OCI-LY7 (cell line): Measurements from ENCODE around the gene ASXL3. TPM values are rescaled to one million over a fixed set of nuclear protein-coding genes. Genes with fewer than 3 reads are reported as not detected.

Source experiments
- BruUV-seq: library from RNA; stranded (reverse); fragments of 400-500 nt; replicated peaks from 2 replicates; lab custom pipeline; 2021; lab: Mats Ljungman, UMichigan
- CTCF ChIA-PET: fragments of 300-600 bp; sonication (Branson Sonifier 250); formaldehyde crosslinking; loops from one replicate; lab custom pipeline; 2022; ENCODE audit warnings: antibody characterized with exemption; ENCODE audit not compliant: unreplicated experiment; lab: Charles Lee
- POLR2A ChIA-PET: fragments of 300-600 bp; sonication (Branson Sonifier 250); formaldehyde crosslinking; loops from one replicate; lab custom pipeline; 2022; ENCODE audit warnings: antibody characterized with exemption; lab: Charles Lee
- DNase-seq: peaks from one replicate; pipeline ENCODE4 v3.0.0-alpha.2; 2015; ENCODE audit warnings: low spot score
- H2AFZ ChIP-seq: fragments of 200-600 bp; sonication (generic), shearing (Covaris generic); 2 replicates; pipeline ENCODE4 v1.6.1; 2014; ENCODE audit warnings: mild to moderate bottlenecking, antibody characterized with exemption, low read length, moderate library complexity
- H3K27ac ChIP-seq: fragments of 200-600 bp; sonication (generic); 2 replicates; pipeline ENCODE4 v1.5.1; 2014; ENCODE audit warnings: mixed run types, low read depth, mild to moderate bottlenecking, moderate library complexity, low read length, inconsistent platforms; ENCODE audit not compliant: poor library complexity, severe bottlenecking
- H3K36me3 ChIP-seq: fragments of 200-600 bp; sonication (generic); 2 replicates; pipeline ENCODE4 v1.6.1; 2014; ENCODE audit warnings: mild to moderate bottlenecking, antibody characterized with exemption, low read length, moderate library complexity, mixed read lengths; ENCODE audit not compliant: insufficient read depth
- H3K4me1 ChIP-seq: fragments of 200-600 bp; sonication (generic); 2 replicates; pipeline ENCODE4 v1.5.1; 2014; ENCODE audit warnings: mild to moderate bottlenecking, low read length; ENCODE audit not compliant: insufficient read depth, poor library complexity, severe bottlenecking
- H3K4me2 ChIP-seq: fragments of 200-600 bp; sonication (generic); 2 replicates; pipeline ENCODE4 v1.6.1; 2014; ENCODE audit warnings: mild to moderate bottlenecking, low read length
- H3K4me3 ChIP-seq: fragments of 200-600 bp; sonication (generic); 2 replicates; pipeline ENCODE4 v1.5.1; 2014; ENCODE audit warnings: mild to moderate bottlenecking, low read depth, low read length; ENCODE audit not compliant: poor library complexity, severe bottlenecking
- H3K79me2 ChIP-seq: fragments of 200-600 bp; sonication (generic); 2 replicates; pipeline ENCODE4 v1.6.1; 2016; ENCODE audit warnings: low read depth, mild to moderate bottlenecking, low read length, moderate library complexity, mixed read lengths; ENCODE audit not compliant: insufficient read depth
- H3K9me2 ChIP-seq: fragments of 200-600 bp; sonication (generic); 2 replicates; pipeline ENCODE4 v1.6.1; 2016; ENCODE audit warnings: mild to moderate bottlenecking, low read length, mixed read lengths; ENCODE audit not compliant: insufficient read depth
- H3K9me3 ChIP-seq: fragments of 200-600 bp; sonication (generic); 2 replicates; pipeline ENCODE4 v1.6.1; 2014; ENCODE audit warnings: mild to moderate bottlenecking, mixed run types, low read length, mixed read lengths
- H4K20me1 ChIP-seq: fragments of 200-600 bp; sonication (generic); 2 replicates; pipeline ENCODE4 v1.6.1; 2014; ENCODE audit warnings: mild to moderate bottlenecking, antibody characterized with exemption, low read length, moderate library complexity, mixed read lengths; ENCODE audit not compliant: insufficient read depth
- CTCF ChIP-seq: fragments of 200-600 bp; sonication (generic); conservative IDR thresholded peaks from 2 replicates; pipeline ENCODE4 v1.5.1; 2014; ENCODE audit warnings: mild to moderate bottlenecking, antibody characterized with exemption, low read length, moderate library complexity, mixed read lengths
- EZH2phosphoT487 ChIP-seq: fragments of 200-600 bp; sonication (generic); IDR thresholded peaks from 2 replicates; pipeline ENCODE4 v1.6.1; 2018; ENCODE audit warnings: low read depth, borderline replicate concordance, mild to moderate bottlenecking, mixed run types, antibody characterized with exemption, low read length, moderate library complexity, mixed read lengths
- intact Hi-C: fragments of 100-400 bp; cut with micrococcal nuclease; formaldehyde crosslinking; loops from one replicate; pipeline ENCODE4 v1.10.0; 2022; ENCODE audit not compliant: unreplicated experiment
- total RNA-seq, 2 experiments: library from RNA; depleted of rRNA in 1 of 2; stranded (reverse); fragments of >200 nt in 1 of 2; shearing (Covaris generic) in 1 of 2; gene quantifications; 2 replicates each; pipeline ENCODE4 v1.2.3, GENCODE V29; 2014 to 2022

Gene ASXL3
- total RNA-seq, 2 experiments from 2014 or later = 2.6 TPM

DNA sequence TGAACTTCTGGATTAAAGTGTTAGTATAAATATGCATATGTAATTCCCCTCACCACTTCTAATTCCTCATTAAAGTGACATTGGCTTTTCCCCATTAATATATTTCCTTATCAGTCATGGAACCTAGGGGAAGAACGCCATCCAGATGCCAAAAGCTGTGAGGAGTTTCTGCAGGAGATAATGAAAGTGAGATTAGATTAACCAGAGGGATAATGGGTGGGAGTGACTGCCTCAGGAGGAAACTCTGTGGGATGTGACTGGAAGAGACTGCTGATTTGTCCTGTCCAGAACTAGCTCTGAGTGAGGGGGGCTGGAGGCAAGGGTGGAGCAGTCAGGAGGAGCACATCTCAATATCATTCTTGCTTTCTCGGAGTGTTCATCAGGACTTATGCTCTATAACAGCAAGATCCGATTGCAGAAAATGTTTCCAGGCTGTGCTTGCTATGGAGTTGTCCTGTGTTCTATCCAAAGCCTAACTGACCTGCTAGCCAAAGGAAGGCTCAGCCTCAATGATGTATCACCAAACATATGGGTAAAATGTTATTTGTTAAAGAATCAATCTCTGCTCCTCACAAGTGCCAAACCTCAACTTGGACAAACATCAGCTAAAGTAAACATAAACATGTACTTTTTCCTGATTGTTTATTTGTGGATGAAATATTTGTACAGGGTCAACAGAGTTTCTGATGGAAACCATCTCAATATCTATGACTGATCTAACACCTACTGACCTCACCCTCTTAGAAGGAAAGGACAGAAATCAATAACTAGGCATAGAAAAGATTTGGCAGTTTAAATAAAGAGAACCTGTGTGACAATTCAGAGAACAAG lies 118.5 kb downstream of the ASXL3 start:
- no peak overlapping the region for H3K4me2 ChIP-seq

GRCh38 chr18:33697498-33697897 lies 119.5 kb downstream of the ASXL3 start:
- CTCF ChIA-PET = no interaction called here
- POLR2A ChIA-PET = no interaction called here
- no peaks in the 10 kb centered on the region for H3K9me3 ChIP-seq
- H3K4me2 ChIP-seq = no peak overlapping the region
- H3K36me3 ChIP-seq = no peaks in the 10 kb centered on the region; the same call in 1 of the 2 replicates
- H3K9me2 ChIP-seq = no peaks in the 10 kb centered on the region
- no peak overlapping the region for H2AFZ ChIP-seq
- H3K4me3 ChIP-seq = no peak overlapping the region
- intact Hi-C loops = no loop called here
- DNase-seq = no peak
- no TSS peak for BruUV-seq
- no peaks in the 10 kb centered on the region for H4K20me1 ChIP-seq
- no peak for TF ChIP-seq CTCF
- no peak for TF ChIP-seq EZH2phosphoT487
- no peaks in the 10 kb centered on the region for H3K79me2 ChIP-seq
- H3K27ac ChIP-seq = no peak overlapping the region
- H3K4me1 ChIP-seq = peaks cover 3% of the 10 kb centered on the region

More for the DNA sequence above, 118.5 kb downstream of the ASXL3 start:
- Histone ChIP-seq H4K20me1 (no peaks in the 10 kb centered on the region), H3K4me1 (peaks cover 3% of the 10 kb centered on the region), H2AFZ (no peak overlapping the region), H3K79me2 (no peaks in the 10 kb centered on the region), H3K36me3 (no peaks in the 10 kb centered on the region; the same call in 1 of the 2 replicates), H3K4me3 (no peak overlapping the region), H3K9me2 (no peaks in the 10 kb centered on the region), H3K27ac (no peak overlapping the region), H3K9me3 (no peaks in the 10 kb centered on the region)
- no TSS peak for BruUV-seq
- ChIA-PET POLR2A (interaction anchor here (1.4 kb wide), 1 partner anchor 11 kb away, joined by 3 read pairs; no protein-coding TSS in a partner anchor), CTCF (no interaction called here)
- TF ChIP-seq CTCF (no peak), EZH2phosphoT487 (no peak)
- intact Hi-C loops = no loop called here
- DNase-seq = no peak

- intact Hi-C loops = no loop called here
- no peak for DNase-seq
- H3K4me2 ChIP-seq = no peak overlapping the region
- ChIA-PET POLR2A (no interaction called here), CTCF (no interaction called here)
- H3K9me3 ChIP-seq = no peaks in the 10 kb centered on the region
- H3K4me1 ChIP-seq = peaks cover 3% of the 10 kb centered on the region
- H3K4me3 ChIP-seq = no peak overlapping the region
- TF ChIP-seq EZH2phosphoT487 = no peak
- no peak for TF ChIP-seq CTCF
- H2AFZ ChIP-seq = no peak overlapping the region
- no TSS peak for BruUV-seq
- no peaks in the 10 kb centered on the region for H3K9me2 ChIP-seq
- H3K36me3 ChIP-seq = no peaks in the 10 kb centered on the region; the same call in 1 of the 2 replicates
- H3K79me2 ChIP-seq = no peaks in the 10 kb centered on the region
- H4K20me1 ChIP-seq = no peaks in the 10 kb centered on the region
- H3K27ac ChIP-seq = no peak overlapping the region
These were observed 121.4 kb downstream of the ASXL3 start for GRCh38 chr18:33699372-33699771.
